ENCODE data around the gene HOPX.
A peak's percentile ranks its signal among the peaks of the same experiment; 100 is the strongest.

The HOPX gene

DNA sequence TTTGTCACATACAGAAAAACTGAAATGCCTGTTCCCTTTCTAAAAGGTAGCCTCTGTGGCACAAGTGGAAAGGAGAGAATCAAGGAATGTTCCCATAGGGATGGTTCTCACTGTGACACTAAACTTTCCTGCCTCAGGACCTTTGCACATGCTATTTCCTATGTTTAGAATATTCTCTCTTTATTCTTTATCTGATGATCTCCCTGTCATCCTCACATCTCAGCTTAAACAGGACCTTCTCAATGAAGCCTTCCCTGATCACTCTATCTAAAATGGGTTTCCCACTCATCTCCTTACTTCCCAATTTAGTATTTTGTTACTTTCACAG, 32.3 kb downstream of the HOPX start:
- TF ChIP-seq, protein P1, sequence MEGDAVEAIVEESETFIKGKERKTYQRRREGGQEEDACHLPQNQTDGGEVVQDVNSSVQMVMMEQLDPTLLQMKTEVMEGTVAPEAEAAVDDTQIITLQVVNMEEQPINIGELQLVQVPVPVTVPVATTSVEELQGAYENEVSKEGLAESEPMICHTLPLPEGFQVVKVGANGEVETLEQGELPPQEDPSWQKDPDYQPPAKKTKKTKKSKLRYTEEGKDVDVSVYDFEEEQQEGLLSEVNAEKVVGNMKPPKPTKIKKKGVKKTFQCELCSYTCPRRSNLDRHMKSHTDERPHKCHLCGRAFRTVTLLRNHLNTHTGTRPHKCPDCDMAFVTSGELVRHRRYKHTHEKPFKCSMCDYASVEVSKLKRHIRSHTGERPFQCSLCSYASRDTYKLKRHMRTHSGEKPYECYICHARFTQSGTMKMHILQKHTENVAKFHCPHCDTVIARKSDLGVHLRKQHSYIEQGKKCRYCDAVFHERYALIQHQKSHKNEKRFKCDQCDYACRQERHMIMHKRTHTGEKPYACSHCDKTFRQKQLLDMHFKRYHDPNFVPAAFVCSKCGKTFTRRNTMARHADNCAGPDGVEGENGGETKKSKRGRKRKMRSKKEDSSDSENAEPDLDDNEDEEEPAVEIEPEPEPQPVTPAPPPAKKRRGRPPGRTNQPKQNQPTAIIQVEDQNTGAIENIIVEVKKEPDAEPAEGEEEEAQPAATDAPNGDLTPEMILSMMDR (IDR thresholded peaks at IDR 0.05; ENCODE audit: low read depth, low read length), result no peak
- in situ Hi-C loops (cut with HindIII; ENCODE audit: low sequenced_read_pairs), result no loop called here
- H3K4me3 ChIP-seq (ENCODE audit: low read depth, low read length), result no peak overlapping the region
- no peak for DNase-seq (ENCODE audit: low read depth, low spot score)

DNA sequence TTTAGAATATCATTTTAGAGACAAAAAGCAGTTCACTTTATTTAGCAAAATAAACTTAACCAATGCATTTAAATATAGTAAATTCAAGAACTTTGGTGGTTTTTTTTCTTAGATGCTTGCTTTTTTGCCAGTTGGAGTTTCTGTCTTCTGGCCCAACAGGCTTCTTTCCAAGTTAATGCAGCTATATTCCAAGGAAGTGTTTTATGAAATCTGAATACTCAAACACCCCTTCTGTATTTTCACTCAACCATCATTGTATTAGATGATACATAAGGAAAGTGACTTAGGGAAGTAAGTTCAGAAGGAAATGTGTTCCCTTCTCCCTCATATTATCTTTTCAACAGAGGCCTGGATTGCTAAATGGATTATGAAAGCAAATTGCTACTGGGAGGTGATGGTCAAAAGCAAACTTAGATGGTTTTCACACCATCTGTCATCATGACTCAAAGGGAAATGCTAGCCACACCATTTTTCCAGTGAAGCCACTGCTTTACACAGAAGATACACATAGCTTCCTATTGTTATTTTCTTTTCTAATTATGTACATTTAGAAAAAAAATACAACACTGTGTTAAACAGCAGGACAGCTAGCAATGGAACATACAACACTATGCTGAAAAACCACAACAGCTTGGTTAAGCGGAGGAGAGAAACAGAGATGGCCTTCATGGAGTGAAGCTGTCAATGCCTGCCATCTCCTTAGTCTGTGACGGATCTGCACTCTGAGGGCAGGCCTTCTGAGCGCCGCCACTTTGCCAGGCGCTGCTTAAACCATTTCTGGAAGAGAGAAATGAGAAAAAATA, 32.9 kb downstream of the HOPX start:
- no peak for DNase-seq (ENCODE audit: low read depth, low spot score)
- no peak overlapping the region for H3K4me3 ChIP-seq (ENCODE audit: low read depth, low read length)
- in situ Hi-C loops (cut with HindIII; ENCODE audit: low sequenced_read_pairs), result no loop called here
- TF ChIP-seq, protein P1 (IDR thresholded peaks at IDR 0.05; ENCODE audit: low read depth, low read length), result no peak

DNA sequence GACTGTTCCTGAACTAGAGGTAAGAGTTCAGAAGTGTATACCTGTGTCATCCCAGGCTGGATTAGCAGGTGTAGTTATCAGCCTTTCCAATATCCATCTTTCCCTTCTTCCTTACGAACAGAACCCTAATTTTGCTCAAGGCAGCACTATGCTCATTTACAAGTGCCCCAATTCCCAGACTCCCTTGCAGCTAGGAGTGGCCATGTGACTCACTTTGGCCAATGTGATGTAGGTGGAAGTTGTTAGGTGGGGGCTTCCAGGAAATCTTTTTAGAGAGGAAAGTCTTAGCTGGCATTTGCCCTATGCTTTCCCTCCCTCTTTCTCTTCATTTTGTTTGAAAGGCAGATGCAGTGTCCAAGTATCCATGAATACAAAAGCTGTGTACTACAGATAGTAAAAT, 34.8 kb downstream of the HOPX start:
- in situ Hi-C loops (cut with HindIII; ENCODE audit: low sequenced_read_pairs), result no loop called here
- DNase-seq (ENCODE audit: low read depth, low spot score), result no peak
- TF ChIP-seq, protein P1 (IDR thresholded peaks at IDR 0.05; ENCODE audit: low read depth, low read length), result no peak
- H3K4me3 ChIP-seq (ENCODE audit: low read depth, low read length), result no peak overlapping the region

DNA sequence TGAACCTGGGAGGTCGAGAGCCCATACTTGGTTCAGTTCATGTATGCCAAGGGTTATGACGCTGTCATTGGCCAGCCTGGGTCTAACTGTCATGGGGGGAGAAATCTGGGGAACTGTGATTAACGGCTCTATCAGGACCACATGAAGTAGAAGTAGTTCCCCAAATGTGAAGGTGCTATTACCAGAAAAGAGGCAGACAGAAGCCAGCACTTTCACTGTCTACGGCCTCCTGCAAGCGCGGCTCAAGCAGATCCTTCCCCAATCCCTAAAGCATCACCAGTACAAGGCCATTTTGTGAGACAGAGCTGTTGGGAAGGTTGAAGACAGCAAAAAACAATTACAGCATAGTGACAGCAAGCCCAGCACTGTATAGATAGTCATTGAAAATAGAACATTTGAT, 37.5 kb downstream of the HOPX start:
- in situ Hi-C loops (cut with HindIII; ENCODE audit: low sequenced_read_pairs), result no loop called here
- no peak for DNase-seq (ENCODE audit: low read depth, low spot score)
- no peak overlapping the region for H3K4me3 ChIP-seq (ENCODE audit: low read depth, low read length)
- TF ChIP-seq, protein P1 (IDR thresholded peaks at IDR 0.05; ENCODE audit: low read depth, low read length), result no peak

DNA sequence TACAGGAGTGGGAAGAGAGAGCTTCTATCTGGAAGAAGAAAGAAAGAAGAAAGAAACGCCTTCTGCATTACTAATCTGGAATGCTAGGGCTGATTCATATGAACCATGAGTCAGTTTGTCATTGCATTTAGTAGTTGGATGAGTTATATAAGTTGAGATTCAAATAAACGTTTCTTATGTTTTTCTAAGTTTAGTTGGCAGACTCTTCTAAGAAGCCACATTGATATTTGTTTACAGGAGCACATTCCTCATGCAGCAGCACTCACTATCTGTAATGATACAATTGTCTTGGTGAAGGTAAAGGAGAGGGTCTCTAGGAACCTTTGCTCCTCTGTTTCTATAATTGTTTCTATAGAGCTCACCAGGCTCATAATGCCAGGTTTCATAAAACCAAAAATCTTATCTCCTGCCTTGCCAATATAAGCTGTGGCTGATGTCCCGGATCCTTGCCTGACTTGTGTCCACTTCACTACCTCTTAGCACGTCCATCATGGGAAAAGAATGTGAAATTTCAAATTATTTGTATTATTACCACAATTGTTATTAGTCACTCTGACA, 39.5 kb downstream of the HOPX start:
- TF ChIP-seq, protein P1 (IDR thresholded peaks at IDR 0.05; ENCODE audit: low read depth, low read length), result peak; percentile 17
- DNase-seq (ENCODE audit: low read depth, low spot score), result peak; percentile 94
- in situ Hi-C loops (cut with HindIII; ENCODE audit: low sequenced_read_pairs), result no loop called here
- H3K4me3 ChIP-seq (ENCODE audit: low read depth, low read length), result no peak overlapping the region

DNA sequence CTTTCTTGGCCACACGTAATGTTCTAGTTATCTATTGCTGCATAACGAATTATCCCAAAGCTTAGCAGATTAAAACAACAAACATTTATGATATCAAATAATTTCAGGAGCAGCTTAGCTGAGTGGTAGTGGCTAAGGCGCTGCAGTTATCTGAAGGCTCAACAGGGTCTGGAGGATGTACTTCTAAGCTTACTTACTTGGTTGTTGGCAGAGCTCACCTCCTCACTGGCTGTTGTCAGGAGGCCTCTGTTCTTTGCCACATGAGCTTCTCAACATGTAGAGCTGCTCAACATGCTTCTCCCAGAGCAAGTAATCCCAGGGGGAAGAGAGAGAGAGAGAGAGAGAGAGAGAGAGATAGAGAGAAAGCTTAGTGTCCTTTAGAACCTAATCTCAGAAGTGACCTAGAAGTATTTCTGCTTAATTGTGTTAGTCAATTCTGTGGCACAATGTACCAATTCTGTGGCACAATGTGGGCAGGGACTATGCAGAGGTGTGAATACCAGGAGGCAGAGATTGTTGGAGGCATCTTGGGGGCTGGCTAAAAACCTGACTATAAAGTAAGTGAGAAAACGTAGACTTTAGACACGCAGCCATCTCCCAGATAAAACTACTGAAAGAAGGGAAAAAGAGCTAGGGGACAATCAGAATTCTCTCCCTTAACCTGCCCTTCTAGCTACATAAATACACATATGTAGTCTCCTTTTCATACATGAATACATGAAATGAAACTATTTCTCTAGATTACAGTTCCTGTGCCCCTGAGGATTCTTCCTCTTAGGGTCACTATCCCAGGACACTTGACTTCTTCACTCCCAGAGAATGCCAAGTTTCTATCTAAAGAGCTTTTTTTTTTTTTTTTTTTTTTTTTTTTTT, 40.2 kb downstream of the HOPX start:
- in situ Hi-C loops (cut with HindIII; ENCODE audit: low sequenced_read_pairs), result no loop called here
- TF ChIP-seq, protein P1 (IDR thresholded peaks at IDR 0.05; ENCODE audit: low read depth, low read length), result no peak
- H3K4me3 ChIP-seq (ENCODE audit: low read depth, low read length), result no peak overlapping the region
- no peak for DNase-seq (ENCODE audit: low read depth, low spot score)
